Right lobe of liver (tissue), 6 donors: ENCODE results near the gene LHPP. TPM values are rescaled to one million over a fixed set of nuclear protein-coding genes. Genes with fewer than 3 reads are reported as not detected.

Experiments used
- ATAC-seq, 4 donors: fragments of 200-7000 bp; cut with Tn5 transposase; one replicate each; pipeline ENCODE4 v1.9.1; 2020; ENCODE audit warnings: mild to moderate bottlenecking in 4 of 4, moderate library complexity in 4 of 4
- DNase-seq, 3 donors: peaks; one replicate each; pipeline ENCODE4 v3.0.0-alpha.2; 2020
- H3K27ac ChIP-seq, 3 donors: fragments of 200-600 bp; one replicate each; pipeline ENCODE4 v1.8.0; 2022
- H3K27me3 ChIP-seq, 2 donors: fragments of 200-600 bp; one replicate each; pipeline ENCODE4 v1.8.0; 2022
- H3K36me3 ChIP-seq, 4 donors: fragments of 200-600 bp; sonication (generic) in 1 of 4; one replicate each; pipeline versions ENCODE4 v1.5.1 to v1.8.0; 2017 to 2022; ENCODE audit warnings: control low read depth in 1 of 4
- H3K4me1 ChIP-seq, 4 donors: fragments of 200-600 bp; sonication (generic) in 1 of 4; one replicate each; pipeline versions ENCODE4 v1.5.1 to v1.8.0; 2017 to 2022; ENCODE audit warnings: control low read depth in 1 of 4
- H3K4me3 ChIP-seq, 3 donors: fragments of 200-600 bp; one replicate each; pipeline ENCODE4 v1.8.0; 2022
- H3K9me3 ChIP-seq, 4 donors: fragments of 200-600 bp; sonication (generic) in 1 of 4; one replicate each; pipeline versions ENCODE4 v1.5.1 to v1.8.0; 2017 to 2022; ENCODE audit warnings: control low read depth in 1 of 4
- CTCF ChIP-seq, 4 donors: fragments of 200-600 bp in 3 of 4; fragments of 450-650 bp in 1 of 4; IDR thresholded peaks; one replicate each; pipeline versions ENCODE4 v1.5.1 to v1.8.0; 2016 to 2022; ENCODE audit warnings: antibody characterized with exemption in 4 of 4, mild to moderate bottlenecking in 2 of 4
- POLR2A ChIP-seq: fragments of 450-650 bp; IDR thresholded peaks from one replicate; pipeline ENCODE4 v1.6.1; 2017; ENCODE audit warnings: antibody characterized with exemption, mild to moderate bottlenecking
- WGBS: methylation state at CpG from one replicate; pipeline ENCODE4 v1.1.6; 2018; ENCODE audit warnings: low coverage, low lambda C conversion rate; ENCODE audit not compliant: insufficient coverage; ENCODE audit errors: missing lambda C conversion rate; 5-methylcytosine and 5-hydroxymethylcytosine counted together
- intact Hi-C, 2 donors: fragments of 100-400 bp; cut with DNase I; formaldehyde crosslinking; loops; one replicate each; pipeline versions ENCODE4 v1.11.2 to v1.14.1; 2022
- total RNA-seq, 6 experiments: library from RNA; depleted of rRNA in 2 of 6; stranded (reverse); fragments of >200 nt in 2 of 6; fragmentation: NEBNext Ultra II Directional in 3 of 6; extraction: Animal tissue kit (Norgen Biotek cat#: 25700) in 3 of 6; gene quantifications; one replicate each; pipeline versions ENCODE4 v1.1.0 to v1.2.4, GENCODE V29; 2016 to 2023
- donor health status: DM: no; HTN: yes; CAD: no.
- donor health status: DM: no; HTN: no; CAD: no.
- donor health status: DM: no; HTN: no; CAD: no.
- donor health status: DM: no; HTN: yes; CAD: no.
- donor health status: DM: no; HTN: yes; CAD: no.

LHPP gene
- total RNA-seq, 6 experiments from 2014 or later, result 19.3 to 56.3 (median 36.3) TPM

- Histone ChIP-seq H3K9me3 (no peaks in the 10 kb centered on the region), H3K4me3 (no peak overlapping the region), H3K36me3 (no peaks in the 10 kb centered on the region), H3K27me3 (no peaks in the 10 kb centered on the region), H3K4me1 (no peaks in the 10 kb centered on the region), H3K27ac (no peak overlapping the region)
- WGBS, result 74% methylated on average over 5 of the region's 11 CpGs
- intact Hi-C loops, result no loop called here
- DNase-seq, result no peak
- no peak for ATAC-seq
- TF ChIP-seq POLR2A (no peak), CTCF (IDR thresholded peaks at IDR 0.05) (no peak)
Observed at GRCh38 chr10:124569623-124570470, 108.2 kb downstream of the LHPP start.

- H3K4me1 ChIP-seq, result no peaks in the 10 kb centered on the region
- intact Hi-C loops, result no loop called here
- H3K9me3 ChIP-seq, result no peaks in the 10 kb centered on the region
- no peak overlapping the region for H3K27ac ChIP-seq
- H3K4me3 ChIP-seq, result no peak overlapping the region
- H3K27me3 ChIP-seq, result no peaks in the 10 kb centered on the region
- H3K36me3 ChIP-seq, result no peaks in the 10 kb centered on the region
- WGBS, result 73% methylated on average over 7 of the region's 9 CpGs
- DNase-seq, result no peak
- no peak for ATAC-seq
- TF ChIP-seq CTCF (IDR thresholded peaks at IDR 0.05), result no peak
- no peak for TF ChIP-seq POLR2A
Observed at GRCh38 chr10:124570646-124571045, 109.0 kb downstream of the LHPP start.

- Histone ChIP-seq H3K27me3 (no peaks in the 10 kb centered on the region), H3K9me3 (no peaks in the 10 kb centered on the region), H3K4me1 (no peaks in the 10 kb centered on the region), H3K4me3 (no peak overlapping the region), H3K36me3 (no peaks in the 10 kb centered on the region), H3K27ac (no peak overlapping the region)
- DNase-seq, result no peak
- ATAC-seq, result no peak
- TF ChIP-seq CTCF (IDR thresholded peaks at IDR 0.05) (no peak), POLR2A (no peak)
- intact Hi-C loops, result no loop called here
- 82% methylated on average over 11 of the region's 11 CpGs for WGBS
Observed at GRCh38 chr10:124572751-124573150, 111.1 kb downstream of the LHPP start.

GRCh38 chr10:124573726-124574455 is 112.3 kb downstream of the LHPP start:
- intact Hi-C loops, result no loop called here
- H3K4me3 ChIP-seq, result no peak overlapping the region
- no peaks in the 10 kb centered on the region for H3K36me3 ChIP-seq
- no peak overlapping the region for H3K27ac ChIP-seq
- TF ChIP-seq POLR2A (no peak), CTCF (IDR thresholded peaks at IDR 0.05) (no peak)
- DNase-seq (peak in 1 of 3 donors; percentile 31), ATAC-seq (no peak)
- no peaks in the 10 kb centered on the region for H3K9me3 ChIP-seq
- no peaks in the 10 kb centered on the region for H3K4me1 ChIP-seq
- H3K27me3 ChIP-seq, result no peaks in the 10 kb centered on the region
- 96% methylated on average over 12 of the region's 31 CpGs for WGBS
